GM10248 (cell line): ENCODE measurements around the gene ATP6V0A4.

Source experiments
- CTCF ChIA-PET: fragments of 300-600 bp; sonication (Branson Sonifier 250); formaldehyde crosslinking; extraction: SDS; loops from one replicate; lab custom pipeline; 2021; ENCODE audit warnings: antibody characterized with exemption; lab: Yijun Ruan, JAX
- POLR2A ChIA-PET: fragments of 350-650 bp; sonication (Branson Sonifier 250); formaldehyde crosslinking; extraction: SDS; loops from one replicate; lab custom pipeline; 2020; ENCODE audit warnings: antibody characterized with exemption; lab: Yijun Ruan, JAX
- DNase-seq: peaks from one replicate; pipeline ENCODE4 v3.0.0; 2012; ENCODE audit errors: extremely low spot score
- CTCF ChIP-seq: IDR thresholded peaks from 2 replicates; pipeline ENCODE4 v1.5.1; 2012; ENCODE audit warnings: mild to moderate bottlenecking, low read depth; ENCODE audit errors: extremely low read depth, missing control alignments, control extremely low read depth

Gene ATP6V0A4

GRCh38 chr7:138665249-138665648, 132.7 kb downstream of the ATP6V0A4 start:
- DNase-seq, result no peak
- POLR2A ChIA-PET, result no interaction called here
- no peak for TF ChIP-seq CTCF
- CTCF ChIA-PET, result no interaction called here

- TF ChIP-seq CTCF, result no peak
- ChIA-PET POLR2A (no interaction called here), CTCF (no interaction called here)
- no peak for DNase-seq
Measured at GRCh38 chr7:138663725-138664710, 134.0 kb downstream of the ATP6V0A4 start.

- DNase-seq, result no peak
- POLR2A ChIA-PET, result no interaction called here
- no peak for TF ChIP-seq CTCF
- CTCF ChIA-PET, result no interaction called here
Measured at GRCh38 chr7:138662991-138663320, 135.0 kb downstream of the ATP6V0A4 start.

GRCh38 chr7:138662076-138662990, 135.7 kb downstream of the ATP6V0A4 start:
- ChIA-PET POLR2A (no interaction called here), CTCF (no interaction called here)
- TF ChIP-seq CTCF, result no peak
- DNase-seq, result no peak

GRCh38 chr7:138661069-138661635, 136.8 kb downstream of the ATP6V0A4 start:
- ChIA-PET POLR2A (no interaction called here), CTCF (no interaction called here)
- no peak for TF ChIP-seq CTCF

GRCh38 chr7:138658889-138659288, 139.1 kb downstream of the ATP6V0A4 start:
- POLR2A ChIA-PET, result no interaction called here
- DNase-seq, result no peak
- CTCF ChIA-PET, result no interaction called here
- no peak for TF ChIP-seq CTCF

More at GRCh38 chr7:138661069-138661635, 136.8 kb downstream of the ATP6V0A4 start:
- DNase-seq, result no peak
